GM21381 (cell line): ENCODE data around the gene ASS1.
"Not testable (repeated sequence)": the region's sequence is repeated elsewhere in the genome, so short reads cannot be mapped to it uniquely, and the experiment has no call there.

ENCODE experiments used
- ATAC-seq: cut with Tn5 transposase; IDR thresholded peaks from one replicate; pipeline ENCODE4 v1.9.1; 2021; ENCODE audit warnings: mild to moderate bottlenecking, moderate library complexity; ENCODE audit not compliant: unreplicated experiment

The ASS1 gene

DNA sequence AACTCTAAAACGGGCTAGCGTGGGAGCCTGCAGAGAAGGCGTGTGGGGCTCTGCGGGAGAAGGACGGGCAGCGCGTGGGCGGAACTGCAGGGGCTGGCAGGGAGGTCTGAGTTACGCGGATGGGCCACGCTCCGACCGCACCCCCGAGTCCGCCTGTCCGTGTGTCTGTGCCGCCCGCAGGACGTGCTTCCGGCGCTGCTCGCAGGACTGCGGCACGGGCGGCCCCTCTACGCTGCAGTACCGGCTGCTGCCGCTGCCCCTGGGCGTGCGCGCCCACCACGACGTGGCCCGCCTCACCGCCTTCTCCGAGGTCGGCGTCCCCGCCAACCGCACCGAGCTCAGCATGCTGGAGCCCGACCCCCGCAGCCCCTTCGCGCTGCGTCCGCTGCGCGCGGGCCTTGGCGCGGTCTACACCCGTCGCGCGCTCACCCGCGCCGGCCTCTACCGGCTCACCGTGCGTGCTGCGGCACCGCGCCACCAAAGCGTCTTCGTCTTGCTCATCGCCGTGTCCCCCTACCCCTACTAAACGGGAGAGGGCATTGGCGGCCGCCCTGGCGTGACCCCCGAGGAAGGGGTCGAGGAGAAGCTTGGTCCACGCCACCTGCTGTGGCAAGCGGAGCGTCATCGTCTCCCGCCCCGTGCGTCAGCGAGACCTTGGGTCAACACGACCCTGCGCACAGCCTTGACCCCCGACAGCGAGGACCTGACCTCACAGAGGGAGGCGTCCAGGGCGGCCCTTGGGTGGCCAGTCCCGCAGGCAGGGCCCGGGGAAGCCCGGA is 11.4 kb upstream of the ASS1 start:
- no peak for ATAC-seq

DNA sequence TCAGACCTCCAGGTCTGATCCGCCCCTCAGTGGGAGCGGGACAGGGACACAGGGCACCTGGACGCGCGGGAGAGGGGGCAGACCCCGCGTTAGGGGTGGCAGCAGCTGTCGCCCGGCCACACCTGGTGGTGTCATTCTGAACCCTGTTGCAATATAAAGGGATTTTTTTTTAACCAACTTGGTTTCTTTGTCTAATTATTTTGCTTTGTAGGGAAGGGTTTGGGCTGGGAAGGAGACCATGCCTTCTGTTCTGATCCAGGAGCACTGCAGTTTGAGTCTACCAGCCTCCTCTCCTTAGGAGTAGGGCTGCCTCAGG is 10.9 kb upstream of the ASS1 start:
- ATAC-seq = no peak

DNA sequence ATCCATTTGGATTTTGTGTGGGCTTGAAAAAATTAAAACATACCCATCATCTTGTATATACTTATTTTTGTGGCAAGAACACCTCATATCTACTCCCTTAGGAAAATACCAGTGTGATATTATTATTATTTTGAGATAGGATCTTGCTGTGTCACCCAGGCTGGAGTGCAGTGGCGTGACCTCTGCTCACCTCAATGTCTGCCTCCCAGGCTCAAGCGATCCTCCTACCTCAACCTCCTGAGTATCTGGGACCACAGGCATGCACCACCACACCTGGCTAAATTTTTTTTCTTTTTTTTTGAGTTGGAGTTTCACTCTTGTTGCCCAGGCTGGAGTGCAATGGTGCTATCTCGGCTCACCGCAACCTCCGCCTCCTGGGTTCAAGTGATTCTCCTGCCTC is 10.1 kb upstream of the ASS1 start:
- not testable (repeated sequence) for ATAC-seq

DNA sequence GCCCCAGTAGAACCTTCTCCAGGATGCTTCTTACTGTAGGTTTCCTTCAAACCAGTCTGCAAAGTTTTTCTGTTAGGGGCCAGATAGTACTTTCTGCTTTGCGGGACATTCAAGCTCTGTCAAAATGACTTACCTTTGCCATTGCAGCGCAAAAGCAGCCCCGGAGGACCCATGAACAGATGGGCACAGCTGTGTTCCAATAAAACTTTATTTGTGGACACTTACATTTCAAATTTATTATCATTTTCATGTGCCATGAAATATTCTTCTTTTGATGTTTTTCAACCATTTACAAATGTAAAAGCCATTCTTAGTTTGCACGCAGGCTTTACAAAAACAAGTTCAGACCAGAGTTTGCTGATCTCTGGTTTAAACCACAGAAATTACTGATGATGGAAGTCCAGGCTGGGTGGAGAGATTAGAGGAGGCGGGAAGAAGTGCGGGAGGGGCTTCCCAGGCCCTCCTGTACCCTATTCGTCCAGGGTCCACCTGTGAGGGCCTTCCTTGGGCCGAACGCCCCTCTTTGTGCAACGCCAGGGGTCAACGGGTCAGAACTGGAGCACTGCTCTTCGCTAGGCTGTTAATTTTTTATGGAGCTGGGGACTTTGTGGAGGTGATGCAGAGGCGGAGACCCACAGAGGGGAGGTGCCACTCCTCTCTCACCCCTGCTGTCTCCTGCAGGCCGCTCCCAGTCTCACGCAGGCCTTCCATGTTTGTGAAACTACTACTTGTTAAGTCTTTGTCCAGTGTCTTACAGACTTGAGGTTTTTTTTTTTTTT is 7.6 kb upstream of the ASS1 start:
- ATAC-seq = no peak

DNA sequence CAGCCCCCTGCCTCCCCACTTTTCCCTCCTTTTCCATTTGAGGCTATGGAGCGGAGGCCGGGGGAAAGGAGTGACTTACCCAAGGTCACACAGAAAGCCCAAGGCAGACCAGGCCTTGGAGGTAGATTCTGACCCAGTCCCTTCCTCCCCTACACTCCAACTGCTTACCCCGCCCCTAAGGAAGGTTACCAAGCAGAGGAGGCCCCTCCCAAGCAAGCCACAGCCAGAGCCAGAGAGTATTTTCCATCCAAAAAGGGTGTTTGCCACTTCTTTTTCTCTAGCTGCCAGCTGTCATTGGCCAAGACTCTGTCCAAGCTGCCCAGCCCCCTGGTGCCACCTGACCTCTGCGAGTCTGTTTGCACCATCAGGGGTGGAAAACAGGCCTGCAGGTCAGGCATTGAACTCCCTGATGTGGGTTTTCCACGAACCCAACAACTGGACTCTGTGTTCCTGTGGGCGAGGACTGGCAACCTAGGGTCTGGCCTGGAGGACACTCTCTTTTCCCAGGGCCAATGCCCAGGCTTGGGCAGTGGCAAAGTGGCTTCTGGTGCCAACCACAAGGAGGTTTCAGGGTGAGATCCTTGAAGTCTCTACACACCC is 6.3 kb upstream of the ASS1 start:
- ATAC-seq = no peak

DNA sequence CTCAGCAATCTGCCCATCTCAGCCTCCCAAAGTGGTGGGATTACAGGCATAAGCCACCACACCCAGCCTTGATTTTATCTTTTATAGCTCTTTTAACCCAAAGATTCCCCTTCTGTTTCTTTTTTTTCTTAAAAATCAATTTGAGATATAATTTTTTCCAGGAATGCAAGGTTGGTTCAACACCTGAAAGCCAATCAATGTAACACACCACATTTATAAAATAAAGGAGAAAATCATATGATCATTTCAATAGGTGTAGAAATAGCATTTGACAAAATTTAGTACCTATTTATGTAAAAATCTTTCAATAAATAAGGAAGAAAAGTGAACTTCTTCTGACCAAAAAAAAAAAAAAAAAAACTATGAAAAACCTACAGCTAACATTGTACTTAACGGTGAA is 3.7 kb upstream of the ASS1 start:
- no peak for ATAC-seq

DNA sequence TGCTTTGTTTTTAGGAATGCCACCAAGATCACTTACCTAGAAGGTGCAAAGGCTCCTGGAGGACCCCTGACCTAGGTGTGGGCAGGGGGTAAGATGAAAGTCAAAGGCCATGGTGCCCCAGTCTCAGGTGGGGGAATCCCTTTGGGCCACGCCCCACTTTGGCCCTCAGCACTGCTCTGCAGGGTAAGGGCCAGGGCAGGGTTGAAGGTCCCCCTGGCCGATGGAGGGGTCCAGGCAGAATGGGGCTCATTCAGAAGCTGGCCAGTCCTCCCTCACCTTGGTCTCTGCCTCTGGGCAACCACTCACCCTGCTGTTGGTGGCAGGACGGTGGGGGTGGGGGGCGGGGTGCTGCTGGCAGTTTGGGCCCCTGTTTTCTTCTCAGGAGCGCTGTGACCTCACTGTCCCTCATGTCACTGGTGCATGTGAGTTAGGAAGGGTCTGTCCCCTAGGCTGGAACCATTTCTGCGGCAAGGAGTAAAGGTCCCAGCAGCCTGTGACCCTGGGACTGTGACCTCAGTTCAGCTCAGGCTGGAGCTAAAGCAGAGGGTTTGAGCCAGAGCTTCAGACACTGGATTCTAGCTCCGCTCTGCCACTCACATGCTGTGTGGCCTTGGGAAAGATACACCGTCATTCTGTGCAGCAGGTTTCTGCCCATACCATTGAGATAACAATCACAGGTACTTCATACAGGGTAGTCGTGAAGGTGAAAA is 1.9 kb upstream of the ASS1 start:
- no peak for ATAC-seq

DNA sequence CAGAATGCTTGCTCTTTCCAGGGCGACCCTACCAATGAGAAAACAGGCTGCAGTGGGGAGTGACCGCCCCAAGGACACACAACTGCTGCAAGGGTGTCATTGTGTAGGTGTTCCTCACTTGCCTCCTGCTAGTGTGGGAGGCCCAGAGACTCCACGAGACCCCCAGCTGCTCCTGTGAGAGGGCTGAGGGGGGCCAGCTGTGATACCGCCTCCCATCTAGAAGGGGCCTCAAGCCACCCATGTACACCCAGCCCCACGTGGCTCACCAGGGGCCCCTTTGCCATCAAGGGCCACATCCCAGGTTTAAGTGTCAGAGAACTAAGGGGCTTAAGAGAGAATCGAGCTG is 1.3 kb upstream of the ASS1 start:
- ATAC-seq = no peak

DNA sequence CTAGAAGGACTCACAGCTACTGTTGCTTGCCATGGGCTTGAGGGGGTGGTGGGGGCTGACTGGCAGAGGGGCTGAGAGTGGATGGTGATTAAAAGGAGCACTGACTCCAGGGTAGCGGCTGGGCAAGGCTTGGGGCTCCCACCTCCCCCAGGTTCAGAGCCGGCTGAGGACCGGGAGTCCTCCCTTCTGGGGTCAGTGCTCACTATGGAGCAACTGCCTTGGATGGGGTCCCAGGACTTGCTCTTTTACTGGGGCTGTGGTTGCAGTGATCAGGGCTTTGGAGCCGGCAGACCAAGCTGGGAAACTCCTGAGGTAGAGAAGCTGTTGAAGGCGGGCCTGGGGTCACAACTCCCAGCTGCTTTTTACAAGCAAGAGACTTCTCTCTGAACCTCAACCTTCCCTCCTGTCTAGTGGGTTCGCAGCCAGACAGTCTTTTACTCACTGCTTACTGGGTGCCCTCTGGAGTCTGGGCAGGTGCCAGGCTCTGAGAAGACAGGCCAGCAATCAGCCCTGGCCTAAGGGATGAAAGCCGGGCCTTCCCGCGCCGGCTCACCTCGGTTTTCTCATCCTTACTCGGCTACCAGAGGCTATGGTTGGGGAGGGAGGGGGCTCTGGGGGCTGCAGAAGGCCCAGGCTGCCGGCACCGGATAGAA is 795 bp upstream of the ASS1 start:
- ATAC-seq = no peak

DNA sequence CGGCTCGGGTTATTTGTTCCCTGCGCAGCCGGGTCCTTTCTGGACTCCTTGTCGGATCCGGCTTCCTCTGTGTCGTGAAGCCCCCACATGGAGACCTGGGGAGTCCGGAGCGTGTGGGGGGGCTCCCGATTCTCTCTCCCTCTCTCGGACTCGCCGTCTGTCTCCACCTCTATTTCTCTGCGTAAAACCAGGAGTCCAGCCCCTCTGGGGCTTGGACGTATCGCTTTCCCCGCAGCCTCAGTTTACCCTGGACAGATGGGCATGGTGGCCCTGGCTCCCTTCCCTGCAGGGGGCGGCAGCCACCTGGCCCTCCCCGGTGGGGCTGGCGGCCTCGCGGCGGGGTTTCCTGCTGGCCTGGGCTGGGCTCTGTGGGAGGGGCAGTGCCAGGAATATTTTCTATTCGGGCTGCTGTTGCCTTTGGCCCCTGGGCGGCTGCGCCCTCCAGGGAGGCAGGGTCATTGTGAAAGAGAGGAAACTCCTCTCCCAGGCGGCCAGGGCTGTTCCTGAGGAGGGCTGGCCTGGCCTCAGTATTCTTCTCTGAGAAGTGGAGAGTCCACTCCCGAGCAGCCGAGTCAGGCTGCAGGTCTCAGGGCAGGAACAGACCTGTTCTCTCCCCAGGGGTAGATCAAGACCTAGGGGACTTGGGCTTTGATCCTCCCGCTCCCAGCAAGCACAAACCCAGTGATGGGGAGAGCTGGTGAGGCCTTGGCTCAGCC is 665 bp downstream of the ASS1 start:
- ATAC-seq = no peak

DNA sequence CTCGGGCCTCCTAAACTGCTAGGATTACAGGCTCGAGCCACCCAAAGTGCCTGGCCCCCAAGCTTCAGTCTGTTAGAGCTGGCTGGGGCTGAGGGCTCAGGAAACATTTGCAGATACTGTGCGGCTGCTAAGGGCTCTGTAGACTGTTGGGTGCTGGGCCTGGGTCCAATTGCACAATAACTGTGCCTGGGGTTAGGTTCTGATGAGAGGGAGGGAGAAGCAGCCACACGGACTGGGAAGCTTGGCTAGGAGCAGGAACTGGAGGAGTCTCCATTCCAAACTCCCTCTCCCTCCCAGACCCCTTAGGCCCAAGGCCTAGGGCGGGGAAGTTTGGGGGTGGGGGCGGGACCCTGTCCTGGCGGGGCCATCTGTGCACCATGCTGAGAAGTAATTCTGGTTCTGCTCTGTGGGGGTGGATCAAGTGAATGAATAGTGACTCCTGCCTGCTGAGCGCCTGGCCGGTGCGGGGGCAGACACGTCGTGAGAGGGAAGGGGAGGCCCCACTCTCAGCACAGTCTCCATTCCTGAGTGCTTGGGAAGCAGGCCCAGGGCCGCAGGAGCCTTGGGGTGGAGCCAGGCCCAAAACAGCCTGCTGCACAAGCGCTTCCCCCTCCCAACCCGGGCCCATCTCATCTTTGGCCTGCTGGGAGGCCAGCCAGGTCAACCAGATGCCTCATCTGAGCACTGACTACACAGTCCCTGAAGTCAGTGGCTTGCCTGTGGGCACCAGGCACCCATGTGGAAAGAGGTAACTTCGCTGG is 1.5 kb downstream of the ASS1 start:
- no peak for ATAC-seq

DNA sequence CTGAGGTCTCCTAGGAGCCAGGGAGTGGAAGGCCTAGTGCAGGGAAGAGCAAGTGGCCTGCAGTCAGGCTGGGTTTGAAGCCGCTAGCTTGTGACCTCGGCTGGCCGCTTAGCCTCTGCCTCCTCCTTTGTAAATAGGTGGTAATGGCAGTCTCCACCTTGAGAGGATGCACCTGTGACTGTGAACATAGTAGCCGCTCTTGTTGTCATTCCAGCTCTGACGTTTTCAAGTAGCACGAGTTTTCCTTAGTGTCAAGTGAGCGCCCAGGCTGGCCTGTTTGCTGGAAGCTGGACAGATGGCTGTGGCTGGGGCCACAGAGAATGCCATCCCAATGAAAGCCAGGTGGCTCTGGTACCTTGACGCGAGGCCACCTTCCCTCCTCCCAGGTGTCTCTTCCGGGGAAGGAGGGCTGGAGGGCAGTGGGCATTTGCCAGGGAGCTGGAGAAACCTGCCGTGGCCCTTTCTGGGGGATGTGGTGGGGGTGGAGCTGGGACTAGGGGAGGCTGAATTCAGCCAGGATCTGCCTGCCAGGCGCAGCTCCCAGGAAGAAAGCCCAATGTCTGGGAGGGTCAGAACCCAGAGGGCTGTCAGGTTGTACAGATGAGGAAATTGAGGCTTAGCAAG is 2.5 kb downstream of the ASS1 start:
- ATAC-seq = no peak

DNA sequence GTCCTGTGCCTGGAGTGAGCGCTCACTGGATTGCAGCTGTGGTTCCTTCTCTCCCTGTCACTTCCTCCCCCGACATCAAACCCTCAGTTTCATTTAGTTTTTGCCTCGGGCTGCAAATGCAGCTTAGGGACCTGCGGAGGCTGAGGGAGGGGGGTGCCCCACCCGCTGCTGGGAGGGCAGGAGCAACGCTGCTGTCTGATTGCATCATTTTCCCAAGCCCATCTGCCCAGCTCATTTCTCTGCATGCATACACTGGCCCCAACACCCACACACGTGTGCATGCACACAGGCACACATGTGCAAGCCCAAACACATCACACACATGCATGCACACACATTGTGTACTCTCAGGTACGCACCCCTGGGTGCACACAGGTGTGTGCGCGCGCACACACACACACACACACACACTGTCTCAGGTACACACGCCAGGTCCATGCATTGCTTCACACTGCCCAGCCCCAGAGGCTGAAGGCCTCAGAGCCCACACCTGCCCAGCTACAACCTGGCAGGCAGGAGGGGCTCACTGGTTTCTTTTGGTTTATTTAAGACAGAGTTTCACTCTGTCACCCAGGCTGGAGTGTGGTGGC is 3.4 kb downstream of the ASS1 start:
- ATAC-seq = no peak

DNA sequence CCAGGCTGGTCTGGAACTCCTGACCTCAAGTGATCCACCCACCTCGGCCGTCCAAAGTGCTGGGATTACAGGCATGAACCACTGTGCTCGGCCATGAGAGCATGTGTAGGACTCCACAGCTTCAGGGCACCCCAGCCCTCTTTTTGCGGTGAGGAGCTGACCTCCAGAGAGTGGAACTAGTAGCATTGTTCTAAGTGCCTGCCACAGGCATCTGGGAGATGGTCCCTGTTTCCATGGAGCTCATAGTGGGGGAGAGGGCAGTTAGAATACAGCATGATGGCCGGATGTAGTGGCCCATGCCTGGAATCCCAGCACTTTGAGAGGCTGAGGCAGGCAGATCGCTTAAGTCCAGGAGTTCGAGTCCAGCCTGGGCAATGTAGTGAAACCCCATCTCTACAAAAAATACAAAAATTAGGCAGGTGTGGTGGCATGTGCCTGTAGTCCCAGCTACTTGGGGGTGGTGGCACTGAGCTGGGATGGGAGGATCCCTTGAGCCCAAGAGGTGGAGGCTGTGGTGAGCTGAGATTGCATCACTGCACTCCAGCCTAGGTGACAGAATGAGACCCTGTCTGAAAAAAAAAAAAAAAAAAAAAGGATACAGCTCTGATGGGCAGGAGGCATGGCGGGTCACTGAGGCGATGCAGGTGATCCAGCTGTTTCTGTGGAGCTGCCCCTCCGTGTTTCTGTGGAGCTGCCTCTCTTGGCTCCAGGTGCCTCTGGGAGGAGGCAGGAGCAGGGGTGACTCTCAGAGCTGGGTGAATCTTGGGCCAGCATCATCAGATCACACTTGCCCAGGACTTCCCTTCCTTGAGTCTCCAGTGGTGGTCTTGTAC is 4.2 kb downstream of the ASS1 start:
- no peak for ATAC-seq

DNA sequence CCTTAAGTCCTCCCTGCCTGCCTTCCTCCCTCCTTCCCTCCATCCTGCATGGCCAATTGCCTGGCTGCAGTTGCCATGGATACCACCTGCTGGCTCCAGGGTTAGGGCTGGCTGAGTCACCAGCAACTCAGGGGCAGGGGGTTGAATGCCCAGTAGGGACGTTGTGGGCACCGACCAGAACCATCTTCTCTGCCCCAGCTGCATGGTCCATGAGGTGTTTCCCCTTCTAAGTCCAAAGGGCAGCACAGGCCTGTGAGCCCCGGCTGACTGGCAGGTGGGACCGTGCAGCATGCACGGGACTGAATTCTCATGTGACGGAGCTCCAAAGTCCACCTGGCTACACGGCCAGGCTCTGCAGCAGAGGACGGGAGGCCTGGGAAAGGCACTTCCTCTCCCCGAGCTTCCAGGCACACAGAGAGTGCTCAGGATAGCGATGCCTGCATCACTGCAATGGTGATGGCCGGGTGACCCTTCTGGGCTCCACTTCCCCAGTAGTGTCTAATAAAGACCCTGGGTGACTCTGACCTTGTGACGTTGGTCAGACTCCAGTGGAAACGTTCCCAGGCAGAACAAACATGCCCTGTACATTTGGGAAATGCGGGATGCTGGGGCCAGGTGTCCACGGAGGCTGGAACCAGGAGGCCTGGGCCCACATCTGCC is 5.7 kb downstream of the ASS1 start:
- no peak for ATAC-seq

DNA sequence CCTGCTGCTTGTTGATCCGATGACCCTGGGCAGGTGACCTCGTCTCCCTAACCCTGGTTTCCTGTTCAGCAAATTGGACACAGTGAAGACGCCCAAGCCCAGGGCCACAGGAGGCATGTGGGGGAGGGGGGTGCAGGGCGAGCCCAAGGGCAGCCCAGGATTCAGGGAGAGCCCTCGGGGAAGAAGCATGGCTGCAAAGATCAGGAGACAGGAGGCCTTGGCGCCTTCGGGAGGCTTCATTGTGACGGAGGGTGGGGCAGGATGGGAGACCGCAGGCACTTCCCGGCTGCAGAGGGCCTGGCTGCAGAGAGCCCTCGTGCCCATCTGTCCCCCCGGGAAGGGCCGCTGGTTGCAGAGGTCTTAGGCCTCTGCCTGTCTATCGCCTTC is 6.2 kb downstream of the ASS1 start:
- no peak for ATAC-seq

DNA sequence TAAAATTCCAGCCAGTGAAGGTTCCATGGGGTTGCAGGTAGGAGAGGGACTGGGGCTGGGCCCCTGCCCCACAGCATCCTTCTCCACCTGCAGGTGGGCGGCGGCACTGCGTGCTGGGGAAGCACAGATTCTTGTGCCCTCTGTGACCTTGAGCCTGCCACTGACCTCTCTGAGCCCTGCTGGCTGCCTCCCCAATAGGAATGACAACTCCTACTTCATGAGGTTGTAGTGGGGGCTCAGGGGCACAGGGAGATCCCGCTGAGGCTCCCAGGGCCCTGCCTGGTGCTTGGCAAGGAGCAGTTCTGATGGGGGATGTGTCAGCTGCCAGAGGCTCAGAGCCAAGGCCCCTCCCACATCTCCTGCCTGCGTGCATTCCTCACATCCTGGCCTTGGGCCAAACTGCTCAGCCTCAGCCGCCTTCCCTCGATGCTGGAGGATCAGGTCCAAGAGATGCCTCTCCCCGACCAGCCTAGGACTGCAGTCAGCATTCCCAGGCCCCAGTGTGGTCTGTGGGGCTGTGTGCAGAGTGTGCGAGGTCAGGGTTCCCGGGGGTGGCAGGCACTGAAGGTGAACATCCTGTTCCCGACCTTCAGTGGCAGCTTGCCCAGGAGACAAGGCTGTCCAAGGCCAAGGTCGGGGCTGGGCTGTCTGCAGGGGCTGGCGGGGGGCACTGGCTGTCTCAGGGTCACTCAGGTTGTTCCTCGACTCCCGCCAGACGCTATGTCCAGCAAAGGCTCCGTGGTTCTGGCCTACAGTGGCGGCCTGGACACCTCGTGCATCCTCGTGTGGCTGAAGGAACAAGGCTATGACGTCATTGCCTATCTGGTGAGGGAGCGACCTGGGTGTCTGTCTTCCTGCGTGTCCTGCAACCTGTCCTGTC is 7.0 kb downstream of the ASS1 start:
- ATAC-seq = no peak
